Gastrocnemius medialis (tissue), 4 donors: ENCODE data around the gene RCOR1. TPM values are rescaled to one million over a fixed set of nuclear protein-coding genes. Genes with fewer than 3 reads are reported as not detected.

Experiments
- ATAC-seq, 2 donors: fragments of 150-250 bp; one replicate each; pipeline ENCODE4 v1.9.1; 2016
- DNase-seq, 2 donors: peaks; one replicate each; pipeline ENCODE4 v3.0.0-alpha.2; 2019
- H3K27ac ChIP-seq, 4 donors: fragments of 200-600 bp; sonication (generic); 1 replicate in 1 of 4; 2 replicates in 3 of 4; pipeline ENCODE4 v1.5.1; 2016 to 2018; ENCODE audit warnings: mild to moderate bottlenecking in 2 of 4, moderate library complexity in 1 of 4
- H3K27me3 ChIP-seq, 3 donors: fragments of 200-600 bp; sonication (generic) in 2 of 3; 1 replicate in 1 of 3; 2 replicates in 2 of 3; pipeline versions ENCODE4 v1.5.1 to v1.6.0; 2016 to 2019; ENCODE audit warnings: mild to moderate bottlenecking in 1 of 3, moderate library complexity in 1 of 3
- H3K36me3 ChIP-seq, 2 donors: fragments of 200-600 bp; sonication (generic) in 1 of 2; one replicate each; pipeline ENCODE4 v1.5.1; 2017 to 2018
- H3K4me1 ChIP-seq, 2 donors: fragments of 200-600 bp; sonication (generic) in 1 of 2; one replicate each; pipeline ENCODE4 v1.5.1; 2016 to 2017; ENCODE audit warnings: mild to moderate bottlenecking in 2 of 2
- H3K4me3 ChIP-seq, 4 donors: fragments of 200-600 bp; sonication (generic) in 3 of 4; 1 replicate in 1 of 4; 2 replicates in 3 of 4; pipeline ENCODE4 v1.5.1; 2016 to 2019; ENCODE audit warnings: mild to moderate bottlenecking in 2 of 4
- H3K9me3 ChIP-seq, 3 donors: fragments of 200-600 bp; sonication (generic) in 2 of 3; 1 replicate in 1 of 3; 2 replicates in 2 of 3; pipeline ENCODE4 v1.5.1; 2016 to 2019
- POLR2A ChIP-seq, 2 donors: fragments of 450-650 bp; IDR thresholded peaks; one replicate each; pipeline ENCODE4 v1.6.1; 2017; ENCODE audit warnings: antibody characterized with exemption in 2 of 2, mild to moderate bottlenecking in 2 of 2, moderate library complexity in 2 of 2
- in situ Hi-C, 4 donors: fragments of 200-750 bp; cut with MboI; loops; one replicate each; pipeline versions ENCODE4 v1.15.0 to v1.8.0; 2017; ENCODE audit warnings: low sequenced_read_pairs in 4 of 4
- intact Hi-C: fragments of 100-400 bp; cut with DNase I; formaldehyde crosslinking; loops from one replicate; pipeline ENCODE4 v1.15.1; 2023; ENCODE audit warnings: low total_unique reads
- total RNA-seq, 4 donors: library from RNA; depleted of rRNA; stranded (reverse); fragments of >200 nt; gene quantifications; one replicate each; pipeline versions ENCODE4 v1.1.0 to v1.2.3, GENCODE V29; 2016
- TF ChIP-seq, protein P1 (sequence below), 5 experiments: fragments of 450-650 bp in 3 of 5; fragments of 200-600 bp in 2 of 5; sonication (generic) in 2 of 5; IDR thresholded peaks in 4 of 5; conservative IDR thresholded peaks in 1 of 5; 1 replicate in 4 of 5; 2 replicates in 1 of 5; pipeline ENCODE4 v1.5.1; 2016 to 2019; ENCODE audit warnings: antibody characterized with exemption in 5 of 5, mild to moderate bottlenecking in 3 of 5, moderate library complexity in 3 of 5

RCOR1 gene
- total RNA-seq, 4 donors from 2014 or later: 10.0 to 14.2 (median 12.1) TPM

DNA sequence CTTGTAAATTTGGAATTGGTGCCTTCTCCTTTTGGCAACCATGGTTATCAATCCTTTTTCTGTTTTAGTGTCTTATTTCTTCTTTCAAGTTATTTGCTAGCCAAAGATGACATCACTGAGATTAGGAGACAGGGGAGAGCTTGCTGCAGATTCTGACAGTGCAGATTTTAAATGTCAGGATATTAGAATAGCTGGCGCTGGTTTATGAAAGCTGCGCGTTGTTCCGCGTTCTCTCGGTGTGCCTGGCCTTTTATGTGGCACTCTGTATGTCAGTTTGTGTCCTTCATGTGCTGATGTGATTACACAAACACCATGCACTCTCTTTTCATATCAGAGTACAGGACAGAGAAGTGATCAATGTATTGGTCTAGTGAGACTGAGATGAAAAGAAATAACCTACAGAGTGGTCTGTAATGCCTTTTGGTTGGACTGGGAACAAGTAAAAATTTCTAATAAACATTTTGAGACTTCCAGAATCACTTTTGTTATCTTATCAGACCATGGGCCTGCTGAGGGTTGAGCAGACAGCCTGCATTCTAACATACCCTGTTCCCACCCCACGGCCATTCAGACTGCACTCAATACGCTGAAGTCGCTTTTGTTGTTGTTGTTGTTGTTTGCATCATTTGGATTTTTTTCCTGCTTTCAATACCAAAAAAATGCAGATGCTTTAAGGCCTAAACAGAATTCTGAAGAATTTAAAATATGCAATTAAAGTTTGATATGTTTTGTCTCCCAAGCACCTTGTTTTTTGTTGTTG, 135.1 kb downstream of the RCOR1 start:
- in situ Hi-C loops (no loop called here), intact Hi-C loops (no loop called here)
- no peak for TF ChIP-seq POLR2A (IDR thresholded peaks at IDR 0.05)
- TF ChIP-seq, protein P1, sequence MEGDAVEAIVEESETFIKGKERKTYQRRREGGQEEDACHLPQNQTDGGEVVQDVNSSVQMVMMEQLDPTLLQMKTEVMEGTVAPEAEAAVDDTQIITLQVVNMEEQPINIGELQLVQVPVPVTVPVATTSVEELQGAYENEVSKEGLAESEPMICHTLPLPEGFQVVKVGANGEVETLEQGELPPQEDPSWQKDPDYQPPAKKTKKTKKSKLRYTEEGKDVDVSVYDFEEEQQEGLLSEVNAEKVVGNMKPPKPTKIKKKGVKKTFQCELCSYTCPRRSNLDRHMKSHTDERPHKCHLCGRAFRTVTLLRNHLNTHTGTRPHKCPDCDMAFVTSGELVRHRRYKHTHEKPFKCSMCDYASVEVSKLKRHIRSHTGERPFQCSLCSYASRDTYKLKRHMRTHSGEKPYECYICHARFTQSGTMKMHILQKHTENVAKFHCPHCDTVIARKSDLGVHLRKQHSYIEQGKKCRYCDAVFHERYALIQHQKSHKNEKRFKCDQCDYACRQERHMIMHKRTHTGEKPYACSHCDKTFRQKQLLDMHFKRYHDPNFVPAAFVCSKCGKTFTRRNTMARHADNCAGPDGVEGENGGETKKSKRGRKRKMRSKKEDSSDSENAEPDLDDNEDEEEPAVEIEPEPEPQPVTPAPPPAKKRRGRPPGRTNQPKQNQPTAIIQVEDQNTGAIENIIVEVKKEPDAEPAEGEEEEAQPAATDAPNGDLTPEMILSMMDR (IDR thresholded peaks at IDR 0.05 in 4 of 5, conservative IDR thresholded peaks at IDR 0.05 in 1 of 5): no peak
- Histone ChIP-seq H3K4me3 (no peak overlapping the region), H3K36me3 (peaks cover 0 to 36% of the 10 kb centered on the region in 2 donors), H3K27me3 (no peaks in the 10 kb centered on the region), H3K27ac (no peak overlapping the region), H3K9me3 (no peaks in the 10 kb centered on the region), H3K4me1 (no peaks in the 10 kb centered on the region)
- ATAC-seq: no peak
- DNase-seq: no peak

DNA sequence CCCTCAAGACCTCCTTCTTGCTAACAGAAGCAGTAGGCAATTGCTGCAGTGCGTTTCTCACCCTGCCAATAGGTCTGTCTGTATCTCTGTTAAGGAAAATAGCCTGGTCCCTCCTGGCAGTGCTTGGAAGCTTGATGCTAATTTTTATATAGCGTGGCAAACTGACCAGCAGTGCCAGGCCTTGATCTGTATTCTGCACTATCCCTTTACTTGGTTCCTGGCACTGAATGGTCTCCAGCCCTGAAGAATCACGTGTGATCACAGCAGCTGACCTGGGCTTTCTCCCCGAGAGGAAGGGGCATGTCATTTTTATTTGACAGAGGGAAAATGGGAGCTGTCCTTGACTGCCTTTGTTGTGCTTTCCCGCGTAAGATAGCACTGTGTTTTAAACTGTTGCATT, 136.1 kb downstream of the RCOR1 start:
- H3K4me3 ChIP-seq: no peak overlapping the region
- H3K36me3 ChIP-seq: peaks cover 0 to 27% of the 10 kb centered on the region in 2 donors
- in situ Hi-C loops: no loop called here
- no peak for ATAC-seq
- DNase-seq: no peak
- TF ChIP-seq, protein P1 (IDR thresholded peaks at IDR 0.05 in 4 of 5, conservative IDR thresholded peaks at IDR 0.05 in 1 of 5): no peak
- TF ChIP-seq POLR2A (IDR thresholded peaks at IDR 0.05): no peak
- intact Hi-C loops: no loop called here
- H3K27ac ChIP-seq: no peak overlapping the region
- no peaks in the 10 kb centered on the region for H3K4me1 ChIP-seq
- H3K27me3 ChIP-seq: no peaks in the 10 kb centered on the region
- no peaks in the 10 kb centered on the region for H3K9me3 ChIP-seq

- ATAC-seq (no peak), DNase-seq (no peak)
- TF ChIP-seq POLR2A (IDR thresholded peaks at IDR 0.05): no peak
- TF ChIP-seq, protein P1 (IDR thresholded peaks at IDR 0.05 in 4 of 5, conservative IDR thresholded peaks at IDR 0.05 in 1 of 5): no peak
- H3K27me3 ChIP-seq: no peaks in the 10 kb centered on the region
- intact Hi-C loops (no loop called here), in situ Hi-C loops (no loop called here)
- H3K9me3 ChIP-seq: no peaks in the 10 kb centered on the region
- no peak overlapping the region for H3K27ac ChIP-seq
- peaks cover 0 to 21% of the 10 kb centered on the region in 2 donors for H3K36me3 ChIP-seq
- no peaks in the 10 kb centered on the region for H3K4me1 ChIP-seq
- H3K4me3 ChIP-seq: no peak overlapping the region
Measured at GRCh38 chr14:102729268-102729667, 136.8 kb downstream of the RCOR1 start.

DNA sequence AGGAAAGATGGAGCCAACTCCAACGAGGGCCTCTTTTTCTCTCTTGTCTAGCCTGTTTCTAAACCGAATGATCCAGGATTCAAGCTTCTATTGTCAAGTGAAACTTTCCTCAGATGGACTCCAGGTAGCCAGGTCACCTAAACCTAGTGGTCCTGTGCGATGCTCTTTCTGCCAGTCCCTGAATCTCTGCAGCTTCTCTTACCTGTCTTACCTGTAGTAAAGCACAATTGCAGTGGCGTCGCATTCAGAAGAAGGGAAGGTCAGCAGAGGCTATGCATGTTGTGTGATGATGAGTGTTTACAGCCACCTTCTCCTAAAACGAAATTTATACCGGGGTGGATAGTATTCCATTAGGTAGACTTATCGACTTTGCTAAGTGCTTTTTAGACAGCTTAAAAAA, 137.4 kb downstream of the RCOR1 start:
- no peaks in the 10 kb centered on the region for H3K9me3 ChIP-seq
- TF ChIP-seq POLR2A (IDR thresholded peaks at IDR 0.05): no peak
- TF ChIP-seq, protein P1 (IDR thresholded peaks at IDR 0.05 in 4 of 5, conservative IDR thresholded peaks at IDR 0.05 in 1 of 5): no peak
- H3K4me1 ChIP-seq: no peaks in the 10 kb centered on the region
- in situ Hi-C loops (no loop called here), intact Hi-C loops (no loop called here)
- no peaks in the 10 kb centered on the region for H3K27me3 ChIP-seq
- DNase-seq (no peak), ATAC-seq (no peak)
- peaks cover 0 to 21% of the 10 kb centered on the region in 2 donors for H3K36me3 ChIP-seq
- no peak overlapping the region for H3K4me3 ChIP-seq
- H3K27ac ChIP-seq: no peak overlapping the region
